Measurements from ENCODE around the gene RUFY3.

Gene RUFY3

GRCh38 chr4:70849291-70849690 lies 127.5 kb downstream of the RUFY3 start:
- no peak for DNase-seq

DNA sequence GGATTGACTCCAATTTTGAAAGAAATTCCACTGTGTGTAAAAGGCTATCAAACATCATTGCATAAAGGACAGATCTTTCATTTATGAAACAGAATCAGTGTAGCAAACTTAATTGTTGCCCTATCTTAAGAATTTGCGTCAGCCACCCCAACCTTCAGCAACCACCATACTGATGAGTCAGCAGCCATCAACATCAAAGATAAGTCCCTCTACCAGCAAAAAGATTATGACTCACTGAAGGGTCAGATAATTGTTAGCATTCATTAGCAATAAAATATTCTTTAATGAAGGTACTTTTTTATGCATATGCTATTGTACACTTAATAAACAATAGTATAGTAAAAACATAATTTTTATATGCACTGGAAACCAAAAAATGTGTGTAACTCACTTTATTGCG lies 133.7 kb downstream of the RUFY3 start:
- no peak for DNase-seq

Measured in kidney glomerular epithelial cell (primary cell).